MCF 10A (cell line): ENCODE results near the gene DUSP2. TPM values are rescaled to one million over a fixed set of nuclear protein-coding genes. Genes with fewer than 3 reads are reported as not detected.

ENCODE experiments used
- BruUV-seq: library from RNA; stranded (reverse); fragments of 400-500 nt; replicated peaks from 2 replicates; lab custom pipeline; 2021; lab: Mats Ljungman, UMichigan
- CTCF ChIA-PET: fragments of 300-600 bp; sonication (Branson Sonifier 250); formaldehyde crosslinking; extraction: SDS; loops from one replicate; lab custom pipeline; 2021; ENCODE audit warnings: antibody characterized with exemption, inconsistent platforms; lab: Yijun Ruan, JAX
- POLR2A ChIA-PET: fragments of 300-600, 350-650 bp; sonication (Branson Sonifier 250); formaldehyde crosslinking; extraction: SDS; loops from one replicate; lab custom pipeline; 2020; ENCODE audit warnings: antibody characterized with exemption, inconsistent platforms; lab: Yijun Ruan, JAX
- DNase-seq: peaks from one replicate; pipeline ENCODE4 v3.0.0-alpha.2; 2018; ENCODE audit not compliant: unreplicated experiment
- H3K27ac Mint-ChIP-seq: one replicate; pipeline ENCODE4 v1.8.0; 2022; ENCODE audit warnings: mild to moderate bottlenecking, low read depth, mixed read lengths; ENCODE audit not compliant: unreplicated experiment
- H3K27me3 Mint-ChIP-seq: one replicate; pipeline ENCODE4 v1.8.0; 2022; ENCODE audit warnings: mixed read lengths; ENCODE audit not compliant: insufficient read depth, unreplicated experiment
- H3K36me3 Mint-ChIP-seq: one replicate; pipeline ENCODE4 v1.8.0; 2022; ENCODE audit warnings: mild to moderate bottlenecking, moderate library complexity, mixed read lengths; ENCODE audit not compliant: insufficient read depth, unreplicated experiment
- H3K4me1 Mint-ChIP-seq: one replicate; pipeline ENCODE4 v1.8.0; 2022; ENCODE audit warnings: mixed read lengths; ENCODE audit not compliant: insufficient read depth, unreplicated experiment
- H3K4me3 Mint-ChIP-seq: one replicate; pipeline ENCODE4 v1.8.0; 2022; ENCODE audit warnings: mild to moderate bottlenecking, moderate library complexity, mixed read lengths; ENCODE audit not compliant: unreplicated experiment
- H3K9me3 Mint-ChIP-seq: one replicate; pipeline ENCODE4 v1.8.0; 2022; ENCODE audit warnings: mixed read lengths; ENCODE audit not compliant: unreplicated experiment
- intact Hi-C: fragments of 100-400 bp; cut with micrococcal nuclease; formaldehyde crosslinking; loops from 2 replicates; pipeline ENCODE4 v1.14.1; 2022
- total RNA-seq: library from RNA; stranded (reverse); gene quantifications from 2 replicates; pipeline ENCODE4 v1.2.3, GENCODE V29; 2022
- TF ChIP-seq, protein P1 (sequence below): fragments of 200-600 bp; IDR thresholded peaks from one replicate; pipeline ENCODE4 v1.8.0; 2022; ENCODE audit warnings: antibody characterized with exemption, mild to moderate bottlenecking; ENCODE audit not compliant: unreplicated experiment

Gene DUSP2
- total RNA-seq, 1 experiment from 2014 or later, result 3.3 TPM

DNA sequence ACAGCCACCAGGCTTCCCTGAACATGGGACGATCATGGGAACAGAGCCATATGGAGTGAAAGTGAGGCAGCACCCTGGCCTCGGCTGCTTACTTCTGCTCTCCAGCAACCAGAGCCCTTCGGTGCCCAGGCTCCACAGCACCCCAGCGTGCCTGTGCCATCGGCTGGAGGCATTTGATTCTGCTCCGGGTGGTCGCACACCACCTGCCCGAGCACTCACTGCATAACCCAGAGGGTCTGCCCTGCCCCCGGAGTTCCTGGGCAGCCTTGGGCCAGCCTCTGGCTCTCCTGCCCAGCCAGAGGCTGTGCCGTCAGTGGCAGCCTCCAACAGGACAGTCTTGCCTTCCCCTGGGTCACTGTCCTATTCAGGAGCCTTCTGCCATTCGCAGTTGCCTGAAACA is 10.8 kb downstream of the DUSP2 start:
- no peaks in the 10 kb centered on the region for H3K9me3 Mint-ChIP-seq
- H3K4me1 Mint-ChIP-seq, result no peaks in the 10 kb centered on the region
- H3K27ac Mint-ChIP-seq, result no peak overlapping the region
- BruUV-seq, result no TSS peak
- TF ChIP-seq, protein P1, sequence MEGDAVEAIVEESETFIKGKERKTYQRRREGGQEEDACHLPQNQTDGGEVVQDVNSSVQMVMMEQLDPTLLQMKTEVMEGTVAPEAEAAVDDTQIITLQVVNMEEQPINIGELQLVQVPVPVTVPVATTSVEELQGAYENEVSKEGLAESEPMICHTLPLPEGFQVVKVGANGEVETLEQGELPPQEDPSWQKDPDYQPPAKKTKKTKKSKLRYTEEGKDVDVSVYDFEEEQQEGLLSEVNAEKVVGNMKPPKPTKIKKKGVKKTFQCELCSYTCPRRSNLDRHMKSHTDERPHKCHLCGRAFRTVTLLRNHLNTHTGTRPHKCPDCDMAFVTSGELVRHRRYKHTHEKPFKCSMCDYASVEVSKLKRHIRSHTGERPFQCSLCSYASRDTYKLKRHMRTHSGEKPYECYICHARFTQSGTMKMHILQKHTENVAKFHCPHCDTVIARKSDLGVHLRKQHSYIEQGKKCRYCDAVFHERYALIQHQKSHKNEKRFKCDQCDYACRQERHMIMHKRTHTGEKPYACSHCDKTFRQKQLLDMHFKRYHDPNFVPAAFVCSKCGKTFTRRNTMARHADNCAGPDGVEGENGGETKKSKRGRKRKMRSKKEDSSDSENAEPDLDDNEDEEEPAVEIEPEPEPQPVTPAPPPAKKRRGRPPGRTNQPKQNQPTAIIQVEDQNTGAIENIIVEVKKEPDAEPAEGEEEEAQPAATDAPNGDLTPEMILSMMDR, result no peak
- H3K27me3 Mint-ChIP-seq, result peaks cover 43% of the 10 kb centered on the region
- no peaks in the 10 kb centered on the region for H3K36me3 Mint-ChIP-seq
- ChIA-PET POLR2A (no interaction called here), CTCF (interaction anchor here (1.2 kb wide), 1 partner anchor 18 kb away, joined by 3 read pairs; the partner anchor contains the start of gene ADRA2B)
- H3K4me3 Mint-ChIP-seq, result no peak overlapping the region
- DNase-seq, result no peak
- intact Hi-C loops, result no loop called here

- no peak for DNase-seq
- BruUV-seq, result no TSS peak
- TF ChIP-seq, protein P1, result no peak
- Mint-ChIP-seq H3K4me3 (no peak overlapping the region), H3K9me3 (no peaks in the 10 kb centered on the region), H3K27ac (no peak overlapping the region), H3K36me3 (no peaks in the 10 kb centered on the region), H3K4me1 (no peaks in the 10 kb centered on the region), H3K27me3 (peaks cover 54% of the 10 kb centered on the region)
- intact Hi-C loops, result no loop called here
- ChIA-PET CTCF (interaction anchor here (2.2 kb wide), 2 partner anchors 15 to 42 kb away, joined by 5 to 9 read pairs; no protein-coding TSS in a partner anchor), POLR2A (no interaction called here)
Observed at GRCh38 chr2:96131813-96132745, 13.2 kb downstream of the DUSP2 start.

- TF ChIP-seq, protein P1, result no peak
- BruUV-seq, result no TSS peak
- Mint-ChIP-seq H3K36me3 (no peaks in the 10 kb centered on the region), H3K4me3 (no peak overlapping the region), H3K27me3 (peaks cover 62% of the 10 kb centered on the region), H3K27ac (no peak overlapping the region), H3K4me1 (no peaks in the 10 kb centered on the region), H3K9me3 (no peaks in the 10 kb centered on the region)
- ChIA-PET CTCF (interaction anchor here (0.5 to 2.2 kb wide), 3 partner anchors 14 to 112 kb away, joined by 3 to 9 read pairs (median 5); no protein-coding TSS in a partner anchor), POLR2A (no interaction called here)
- intact Hi-C loops, result no loop called here
- DNase-seq, result no peak
Observed at GRCh38 chr2:96131152-96131812, 14.0 kb downstream of the DUSP2 start.

GRCh38 chr2:96130483-96130882 is 14.8 kb downstream of the DUSP2 start:
- H3K36me3 Mint-ChIP-seq, result no peaks in the 10 kb centered on the region
- no peak for DNase-seq
- CTCF ChIA-PET, result interaction anchor here (1.0 to 2.2 kb wide), 3 partner anchors 12 to 44 kb away, joined by 5 to 9 read pairs (median 5); no protein-coding TSS in a partner anchor
- no TSS peak for BruUV-seq
- intact Hi-C loops, result no loop called here
- H3K4me3 Mint-ChIP-seq, result no peak overlapping the region
- no peaks in the 10 kb centered on the region for H3K4me1 Mint-ChIP-seq
- peaks cover 65% of the 10 kb centered on the region for H3K27me3 Mint-ChIP-seq
- POLR2A ChIA-PET, result no interaction called here
- H3K27ac Mint-ChIP-seq, result no peak overlapping the region
- TF ChIP-seq, protein P1, result no peak
- no peaks in the 10 kb centered on the region for H3K9me3 Mint-ChIP-seq
